GM23338 (cell line): ENCODE measurements around the gene FGF22.

Source experiments
- CREB1 ChIP-seq: fragments of 250-450 bp; sonication (Bioruptor Pico); IDR thresholded peaks from 2 replicates; pipeline ENCODE4 v1.5.0; 2020; ENCODE audit warnings: low read depth, mild to moderate bottlenecking, moderate library complexity
- CTCF ChIP-seq, 2 experiments: fragments of 200-600 bp in 1 of 2; sonication (generic) in 1 of 2; conservative IDR thresholded peaks; 2 replicates each; pipeline versions ENCODE4 v1.5.1 to v1.6.1; 2016 to 2017; ENCODE audit warnings: antibody characterized with exemption in 2 of 2, low read depth in 2 of 2, mild to moderate bottlenecking in 2 of 2, moderate library complexity in 1 of 2
- ETS1 ChIP-seq: IDR thresholded peaks from 2 replicates; pipeline ENCODE4 v1.6.1; 2016; ENCODE audit warnings: antibody characterized with exemption
- EZH2 ChIP-seq: fragments of 200-600 bp; sonication (generic); IDR thresholded peaks from one replicate; pipeline ENCODE4 v1.8.0; 2017; ENCODE audit warnings: antibody characterized with exemption, mild to moderate bottlenecking, low read depth; ENCODE audit not compliant: unreplicated experiment
- EZH2phosphoT487 ChIP-seq: fragments of 200-600 bp; sonication (generic); IDR thresholded peaks from one replicate; pipeline ENCODE4 v1.8.1; 2018; ENCODE audit warnings: antibody characterized with exemption; ENCODE audit not compliant: unreplicated experiment
- POLR2AphosphoS5 ChIP-seq: IDR thresholded peaks from 2 replicates; pipeline ENCODE4 v1.6.1; 2016; ENCODE audit warnings: antibody characterized with exemption, low read depth
- REST ChIP-seq: IDR thresholded peaks from one replicate; pipeline ENCODE4 v1.6.1; 2018; ENCODE audit warnings: antibody characterized with exemption; ENCODE audit not compliant: unreplicated experiment

GRCh38 chr19:661427-662196 is 21.9 kb downstream of the FGF22 start:
- TF ChIP-seq REST (no peak), CTCF (conservative IDR thresholded peaks at IDR 0.05; ENCODE audit: low read depth in 2 of 2) (no peak), POLR2AphosphoS5 (no peak), EZH2 (no peak), EZH2phosphoT487 (no peak), ETS1 (no peak), CREB1 (CRISPR knock-in tag) (no peak)
